ENCODE data around the gene EYA4.

- TF ChIP-seq CREB1 (CRISPR knock-in tag; IDR thresholded peaks at IDR 0.05) (no peak), NR2C2 (CRISPR knock-in tag; IDR thresholded peaks at IDR 0.05) (no peak), CTCF (IDR thresholded peaks at IDR 0.05) (no peak)
These were observed 118.6 kb downstream of the EYA4 start for GRCh38 chr6:133359760-133360159.
